Measurements from ENCODE around the gene GTF3C1.

DNA sequence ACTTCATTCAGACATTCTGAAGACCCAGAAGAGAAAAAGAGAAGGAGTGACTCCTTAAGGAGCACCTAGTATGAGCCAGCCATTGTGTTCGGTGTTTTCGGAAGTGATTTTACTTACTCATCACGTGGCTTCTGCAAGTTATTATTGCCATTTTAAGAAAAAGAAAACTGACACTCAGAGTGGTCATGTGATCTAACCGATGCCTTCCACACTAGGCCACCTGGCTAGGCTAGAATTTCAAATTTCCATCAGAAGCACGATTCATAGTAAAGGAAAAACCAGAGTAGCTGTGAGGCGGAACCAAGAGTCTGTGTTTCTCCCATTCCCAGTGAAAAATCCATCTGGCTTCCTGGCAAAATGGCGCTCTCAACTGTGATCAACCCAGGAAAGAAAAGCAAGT is 32.0 kb downstream of the GTF3C1 start:
- TF ChIP-seq, protein P1, sequence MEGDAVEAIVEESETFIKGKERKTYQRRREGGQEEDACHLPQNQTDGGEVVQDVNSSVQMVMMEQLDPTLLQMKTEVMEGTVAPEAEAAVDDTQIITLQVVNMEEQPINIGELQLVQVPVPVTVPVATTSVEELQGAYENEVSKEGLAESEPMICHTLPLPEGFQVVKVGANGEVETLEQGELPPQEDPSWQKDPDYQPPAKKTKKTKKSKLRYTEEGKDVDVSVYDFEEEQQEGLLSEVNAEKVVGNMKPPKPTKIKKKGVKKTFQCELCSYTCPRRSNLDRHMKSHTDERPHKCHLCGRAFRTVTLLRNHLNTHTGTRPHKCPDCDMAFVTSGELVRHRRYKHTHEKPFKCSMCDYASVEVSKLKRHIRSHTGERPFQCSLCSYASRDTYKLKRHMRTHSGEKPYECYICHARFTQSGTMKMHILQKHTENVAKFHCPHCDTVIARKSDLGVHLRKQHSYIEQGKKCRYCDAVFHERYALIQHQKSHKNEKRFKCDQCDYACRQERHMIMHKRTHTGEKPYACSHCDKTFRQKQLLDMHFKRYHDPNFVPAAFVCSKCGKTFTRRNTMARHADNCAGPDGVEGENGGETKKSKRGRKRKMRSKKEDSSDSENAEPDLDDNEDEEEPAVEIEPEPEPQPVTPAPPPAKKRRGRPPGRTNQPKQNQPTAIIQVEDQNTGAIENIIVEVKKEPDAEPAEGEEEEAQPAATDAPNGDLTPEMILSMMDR (IDR thresholded peaks at IDR 0.05) = no peak
- TF ChIP-seq SIN3A (IDR thresholded peaks at IDR 0.05; ENCODE audit: borderline replicate concordance, insufficient read depth, low read depth, low read length) = no peak
- TF ChIP-seq POLR2AphosphoS5 (IDR thresholded peaks at IDR 0.05; ENCODE audit: low read depth, low read length) = no peak
- TF ChIP-seq, protein P2, sequence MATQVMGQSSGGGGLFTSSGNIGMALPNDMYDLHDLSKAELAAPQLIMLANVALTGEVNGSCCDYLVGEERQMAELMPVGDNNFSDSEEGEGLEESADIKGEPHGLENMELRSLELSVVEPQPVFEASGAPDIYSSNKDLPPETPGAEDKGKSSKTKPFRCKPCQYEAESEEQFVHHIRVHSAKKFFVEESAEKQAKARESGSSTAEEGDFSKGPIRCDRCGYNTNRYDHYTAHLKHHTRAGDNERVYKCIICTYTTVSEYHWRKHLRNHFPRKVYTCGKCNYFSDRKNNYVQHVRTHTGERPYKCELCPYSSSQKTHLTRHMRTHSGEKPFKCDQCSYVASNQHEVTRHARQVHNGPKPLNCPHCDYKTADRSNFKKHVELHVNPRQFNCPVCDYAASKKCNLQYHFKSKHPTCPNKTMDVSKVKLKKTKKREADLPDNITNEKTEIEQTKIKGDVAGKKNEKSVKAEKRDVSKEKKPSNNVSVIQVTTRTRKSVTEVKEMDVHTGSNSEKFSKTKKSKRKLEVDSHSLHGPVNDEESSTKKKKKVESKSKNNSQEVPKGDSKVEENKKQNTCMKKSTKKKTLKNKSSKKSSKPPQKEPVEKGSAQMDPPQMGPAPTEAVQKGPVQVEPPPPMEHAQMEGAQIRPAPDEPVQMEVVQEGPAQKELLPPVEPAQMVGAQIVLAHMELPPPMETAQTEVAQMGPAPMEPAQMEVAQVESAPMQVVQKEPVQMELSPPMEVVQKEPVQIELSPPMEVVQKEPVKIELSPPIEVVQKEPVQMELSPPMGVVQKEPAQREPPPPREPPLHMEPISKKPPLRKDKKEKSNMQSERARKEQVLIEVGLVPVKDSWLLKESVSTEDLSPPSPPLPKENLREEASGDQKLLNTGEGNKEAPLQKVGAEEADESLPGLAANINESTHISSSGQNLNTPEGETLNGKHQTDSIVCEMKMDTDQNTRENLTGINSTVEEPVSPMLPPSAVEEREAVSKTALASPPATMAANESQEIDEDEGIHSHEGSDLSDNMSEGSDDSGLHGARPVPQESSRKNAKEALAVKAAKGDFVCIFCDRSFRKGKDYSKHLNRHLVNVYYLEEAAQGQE (IDR thresholded peaks at IDR 0.05; ENCODE audit: insufficient read depth in 1 of 2, low read depth in 2 of 2, low read length in 1 of 2) = no peak

All from Panc1 (cell line).